HTR-8/SVneo (cell line): ENCODE results near the gene MDK.

Experiments
- DNase-seq: peaks from one replicate; pipeline ENCODE4 v3.0.0; 2011; ENCODE audit warnings: low spot score, mixed read lengths; ENCODE audit not compliant: insufficient read length
- FAIRE-seq: peaks from 2 replicates; lab custom pipeline; 2011; peaks lifted over from hg19 to GRCh38; lab: Jason Lieb, UNC

Gene MDK

DNA sequence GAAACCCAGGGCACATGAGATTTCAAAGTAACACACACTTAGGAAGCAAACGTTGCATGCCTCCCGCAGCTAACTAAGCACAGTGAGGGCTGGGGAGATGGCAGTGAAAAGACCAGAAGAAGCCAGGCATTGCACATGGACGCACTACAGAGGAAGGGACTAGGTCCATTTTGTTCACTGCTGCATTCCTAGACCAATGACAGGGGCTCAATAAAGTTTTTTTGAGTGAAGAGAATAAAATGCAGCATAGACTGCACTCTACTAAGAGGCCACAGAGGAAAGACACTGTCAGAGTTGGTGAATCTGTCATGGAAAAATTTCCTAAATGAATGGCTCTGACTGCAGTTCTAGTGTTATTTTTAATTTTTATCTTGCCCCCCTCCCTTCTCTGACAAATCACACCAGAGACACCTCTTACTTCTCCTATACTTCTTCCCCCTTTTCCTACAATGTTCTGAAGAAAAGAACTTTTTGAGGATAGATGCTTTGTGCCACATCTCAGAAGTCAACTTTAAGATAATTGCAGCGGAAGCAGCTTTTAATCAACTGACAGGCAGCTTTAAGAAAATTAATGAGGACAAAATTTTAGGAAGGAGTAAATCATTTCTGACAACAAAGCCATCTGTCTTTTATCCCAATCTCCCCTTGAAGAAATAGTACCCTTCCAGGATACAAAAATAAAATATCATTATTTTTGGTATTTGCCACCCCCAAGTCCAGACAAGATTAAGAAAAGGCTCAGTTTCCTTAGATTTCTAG lies 44.9 kb downstream of the MDK start:
- FAIRE-seq, result no peak
- DNase-seq, result no peak

DNA sequence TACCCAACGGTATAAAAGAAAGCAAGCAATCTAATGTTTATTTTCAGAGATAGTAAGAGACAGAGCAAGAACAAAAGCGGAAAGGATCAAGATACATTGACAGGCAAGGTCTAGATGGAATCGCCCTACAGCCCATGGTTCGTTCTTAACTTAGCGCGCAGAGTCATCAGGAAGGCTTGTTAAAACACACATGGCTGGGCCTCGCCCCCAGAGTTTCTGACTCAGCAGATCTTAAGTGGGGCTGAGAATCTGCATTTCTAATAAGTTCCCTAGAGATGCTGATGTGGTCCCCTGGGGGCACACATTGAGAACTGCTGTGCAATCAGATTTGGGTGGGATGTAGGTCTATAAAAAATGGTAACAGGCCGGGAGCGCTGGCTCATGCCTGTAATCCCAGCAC lies 45.9 kb downstream of the MDK start:
- no peak for DNase-seq
- FAIRE-seq, result no peak

GRCh38 chr11:46429717-46430116 lies 48.2 kb downstream of the MDK start:
- DNase-seq (no peak), FAIRE-seq (no peak)

DNA sequence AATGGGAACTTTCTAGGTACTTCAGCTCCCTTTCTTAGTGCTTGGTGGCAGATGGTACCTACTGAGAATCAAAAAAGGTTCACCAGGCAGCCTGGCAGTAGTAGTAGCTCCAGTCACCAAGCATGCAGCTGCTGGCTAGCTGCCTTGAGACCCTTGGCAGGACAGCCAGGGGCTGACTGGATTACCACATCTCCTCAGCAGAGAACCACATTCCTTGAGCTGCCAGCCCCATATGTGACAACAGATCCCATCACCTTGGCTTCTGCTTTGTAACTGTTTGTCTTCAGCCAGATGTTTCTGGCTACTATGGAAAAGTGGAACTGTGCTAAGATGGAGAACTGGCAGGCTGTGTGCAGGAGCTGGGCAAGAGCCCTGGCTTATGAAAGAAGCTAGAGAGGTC lies 49.7 kb downstream of the MDK start:
- FAIRE-seq (no peak), DNase-seq (no peak)
